ENCODE results near the gene NELFB. TPM values are rescaled to one million over a fixed set of nuclear protein-coding genes. Genes with fewer than 3 reads are reported as not detected.

NELFB gene
- total RNA-seq, 1 experiment from 2014 or later = 71.7 TPM

GRCh38 chr9:137314561-137315560, 59.7 kb downstream of the NELFB start:
- H3K4ac ChIP-seq (ENCODE audit: low read depth, low read length) = no peak overlapping the region
- no peak overlapping the region for H3K27ac ChIP-seq (ENCODE audit: insufficient read length, low read depth, low read length)
- H3K14ac ChIP-seq (ENCODE audit: insufficient read depth, low read length) = peak overlapping the region; percentile 41; the same call in 1 of the 2 replicates
- no peak overlapping the region for H2BK15ac ChIP-seq (ENCODE audit: low read depth, low read length)
- no peak overlapping the region for H3K23ac ChIP-seq (ENCODE audit: insufficient read length, low read depth, low read length)
- H2BK5ac ChIP-seq (ENCODE audit: insufficient read length, low read length) = no peak overlapping the region
- H4K5ac ChIP-seq (ENCODE audit: insufficient read length, low read depth, low read length) = no peak overlapping the region
- no peaks in the 10 kb centered on the region for H3K23me2 ChIP-seq (ENCODE audit: insufficient read length, low read depth, low read length, poor library complexity, severe bottlenecking)
- no peak overlapping the region for H3K27ac Mint-ChIP-seq
- H2BK20ac ChIP-seq (ENCODE audit: low read depth, low read length, poor library complexity, severe bottlenecking) = no peak overlapping the region
- no peaks in the 10 kb centered on the region for H3K36me3 Mint-ChIP-seq (ENCODE audit: insufficient read depth in 1 of 3, low read depth in 3 of 3)
- no peak overlapping the region for H3T11ph ChIP-seq (ENCODE audit: low read length)
- H3K4me1 Mint-ChIP-seq = peaks cover 8 to 15% of the 10 kb centered on the region in 2 experiments; a peak in 3 of 4 replicates
- H4K20me1 ChIP-seq (ENCODE audit: control insufficient read depth, insufficient read depth, insufficient read length) = no peaks in the 10 kb centered on the region
- no peak for TF ChIP-seq CTCF (conservative IDR thresholded peaks at IDR 0.05)
- no peaks in the 10 kb centered on the region for H3K79me1 ChIP-seq (ENCODE audit: insufficient read depth, low read depth, low read length, poor library complexity, severe bottlenecking)
- H2AFZ ChIP-seq (ENCODE audit: low read length) = no peak overlapping the region
- H3K4me3 Mint-ChIP-seq = no peak overlapping the region
- no peaks in the 10 kb centered on the region; a peak in 1 of 5 replicates for H3K9me3 Mint-ChIP-seq
- no peak overlapping the region for H4K91ac ChIP-seq (ENCODE audit: insufficient read length, low read depth, low read length)
- no peaks in the 10 kb centered on the region for H3K27me3 ChIP-seq (ENCODE audit: insufficient read depth, low read length)
- peaks cover 3% of the 10 kb centered on the region; the same call in 1 of the 2 replicates for H3K27me3 Mint-ChIP-seq (ENCODE audit: low read depth)
- no peak overlapping the region for H3K4me2 ChIP-seq (ENCODE audit: insufficient read depth, insufficient read length, low read length)
- no peaks in the 10 kb centered on the region for H3K79me2 ChIP-seq (ENCODE audit: insufficient read depth, low read length)
- H3K4me1 ChIP-seq (ENCODE audit: insufficient read depth, low read length) = no peaks in the 10 kb centered on the region; the same call in 1 of the 2 replicates
- peak; percentile 31 for DNase-seq
- WGBS (ENCODE audit: extremely low coverage, insufficient read length, low lambda C conversion rate) = no CpG with 5 or more reads among the region's 42 CpGs
- no peak overlapping the region for H3K56ac ChIP-seq (ENCODE audit: insufficient read length, low read depth, low read length)
- H4K8ac ChIP-seq (replicated peaks; ENCODE audit: insufficient read length, low read depth, low read length) = no peak overlapping the region
- no peaks in the 10 kb centered on the region for H3K9me3 ChIP-seq (ENCODE audit: control insufficient read depth, low read depth, low read length)
- H2AK5ac ChIP-seq (ENCODE audit: insufficient read length, low read length) = no peak overlapping the region
- no peak overlapping the region for H2BK120ac ChIP-seq (ENCODE audit: low read depth, low read length, poor library complexity, severe bottlenecking)
- H3K18ac ChIP-seq (ENCODE audit: insufficient read length, low read depth, low read length) = no peak overlapping the region
- no peak overlapping the region for H2BK12ac ChIP-seq (ENCODE audit: insufficient read length, low read depth, low read length)
- no peak overlapping the region for H3K9ac ChIP-seq (ENCODE audit: extremely low read depth, insufficient read length, low read length)

All from H9 (cell line).